ENCODE measurements around the gene WNT2B.

Gene WNT2B

DNA sequence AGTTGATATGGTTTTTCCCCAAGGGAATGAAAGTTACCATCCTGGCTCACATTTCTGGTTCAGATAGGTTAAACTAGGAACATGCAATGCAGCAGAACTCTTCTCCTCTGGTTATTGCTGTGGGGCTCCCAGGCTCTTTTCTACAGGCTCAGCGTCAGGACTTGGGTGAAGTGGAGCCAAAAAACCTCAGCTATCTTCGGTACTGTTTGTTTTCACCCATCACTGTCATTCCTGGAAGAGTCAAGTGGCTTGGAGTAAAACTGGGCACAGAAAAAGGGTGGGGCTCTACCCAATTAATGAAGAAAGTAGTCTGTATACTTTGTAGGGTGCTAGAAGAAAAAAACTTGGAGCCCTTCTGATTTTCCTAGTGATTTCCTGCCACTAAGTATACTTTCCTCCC lies 9.4 kb downstream of the WNT2B start:
- Histone ChIP-seq H3K27me3 (ENCODE audit: low read depth, low read length) (no peaks in the 10 kb centered on the region), H3K79me2 (ENCODE audit: low read length) (no peaks in the 10 kb centered on the region), H4K20me1 (ENCODE audit: insufficient read depth, low read length) (no peaks in the 10 kb centered on the region), H2AFZ (ENCODE audit: low read depth, low read length) (no peak overlapping the region), H3K9ac (ENCODE audit: low read length) (no peak overlapping the region), H3K27ac (ENCODE audit: low read length) (no peak overlapping the region), H3K4me2 (ENCODE audit: low read length) (no peak overlapping the region), H3K4me1 (ENCODE audit: low read length) (no peaks in the 10 kb centered on the region), H3K9me3 (ENCODE audit: insufficient read depth, low read length) (no peaks in the 10 kb centered on the region), H3K36me3 (replicated peaks; ENCODE audit: low read depth, low read length) (no peaks in the 10 kb centered on the region), H3K4me3 (ENCODE audit: low read length) (no peak overlapping the region)
- no peak for TF ChIP-seq CTCF (IDR thresholded peaks at IDR 0.05; ENCODE audit: low read depth, low read length)
- no peak for TF ChIP-seq EZH2phosphoT487 (IDR thresholded peaks at IDR 0.05; ENCODE audit: low read depth)

- Histone ChIP-seq H2AFZ (ENCODE audit: low read depth, low read length) (no peak overlapping the region), H3K36me3 (replicated peaks; ENCODE audit: low read depth, low read length) (no peaks in the 10 kb centered on the region), H3K4me2 (ENCODE audit: low read length) (no peak overlapping the region), H3K4me3 (ENCODE audit: low read length) (no peak overlapping the region), H3K79me2 (ENCODE audit: low read length) (no peaks in the 10 kb centered on the region), H4K20me1 (ENCODE audit: insufficient read depth, low read length) (no peaks in the 10 kb centered on the region), H3K27me3 (ENCODE audit: low read depth, low read length) (no peaks in the 10 kb centered on the region), H3K4me1 (ENCODE audit: low read length) (no peaks in the 10 kb centered on the region), H3K9ac (ENCODE audit: low read length) (no peak overlapping the region), H3K9me3 (ENCODE audit: insufficient read depth, low read length) (no peaks in the 10 kb centered on the region), H3K27ac (ENCODE audit: low read length) (no peak overlapping the region)
- TF ChIP-seq CTCF (IDR thresholded peaks at IDR 0.05; ENCODE audit: low read depth, low read length) (no peak), EZH2phosphoT487 (IDR thresholded peaks at IDR 0.05; ENCODE audit: low read depth) (no peak)
Observed at GRCh38 chr1:112520166-112520565, 11.4 kb downstream of the WNT2B start.

DNA sequence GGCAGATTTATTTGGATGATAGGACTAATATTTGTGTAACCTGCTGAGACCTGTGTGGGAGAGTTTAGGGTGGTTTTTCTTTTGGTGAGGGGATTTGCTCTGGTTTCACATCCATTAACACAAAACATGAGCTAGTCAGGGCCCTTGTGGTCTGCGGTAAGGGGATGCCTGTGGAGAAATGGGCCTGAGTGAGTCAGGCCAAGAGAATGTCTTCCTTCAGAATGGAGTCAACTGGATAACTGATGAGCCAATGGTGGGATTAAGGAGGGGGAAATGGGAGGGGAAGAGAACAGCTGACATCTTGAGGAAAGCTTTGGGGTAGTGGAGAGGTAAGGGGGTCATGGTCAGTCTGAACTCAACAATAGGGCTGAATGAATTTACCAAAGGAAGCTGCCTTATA lies 13.9 kb downstream of the WNT2B start:
- H2AFZ ChIP-seq (ENCODE audit: low read depth, low read length): no peak overlapping the region
- H3K9ac ChIP-seq (ENCODE audit: low read length): no peak overlapping the region
- H3K9me3 ChIP-seq (ENCODE audit: insufficient read depth, low read length): no peaks in the 10 kb centered on the region
- H4K20me1 ChIP-seq (ENCODE audit: insufficient read depth, low read length): no peaks in the 10 kb centered on the region
- TF ChIP-seq EZH2phosphoT487 (IDR thresholded peaks at IDR 0.05; ENCODE audit: low read depth): no peak
- TF ChIP-seq CTCF (IDR thresholded peaks at IDR 0.05; ENCODE audit: low read depth, low read length): no peak
- no peaks in the 10 kb centered on the region for H3K27me3 ChIP-seq (ENCODE audit: low read depth, low read length)
- H3K4me2 ChIP-seq (ENCODE audit: low read length): no peak overlapping the region
- no peak overlapping the region for H3K27ac ChIP-seq (ENCODE audit: low read length)
- H3K79me2 ChIP-seq (ENCODE audit: low read length): no peaks in the 10 kb centered on the region
- no peak overlapping the region for H3K4me3 ChIP-seq (ENCODE audit: low read length)
- H3K4me1 ChIP-seq (ENCODE audit: low read length): no peaks in the 10 kb centered on the region
- H3K36me3 ChIP-seq (replicated peaks; ENCODE audit: low read depth, low read length): no peaks in the 10 kb centered on the region

GRCh38 chr1:112524251-112524650 lies 15.5 kb downstream of the WNT2B start:
- Histone ChIP-seq H3K27me3 (ENCODE audit: low read depth, low read length) (no peaks in the 10 kb centered on the region), H3K79me2 (ENCODE audit: low read length) (no peaks in the 10 kb centered on the region), H3K36me3 (replicated peaks; ENCODE audit: low read depth, low read length) (no peaks in the 10 kb centered on the region), H3K9ac (ENCODE audit: low read length) (no peak overlapping the region), H3K4me3 (ENCODE audit: low read length) (no peak overlapping the region), H4K20me1 (ENCODE audit: insufficient read depth, low read length) (no peaks in the 10 kb centered on the region), H3K27ac (ENCODE audit: low read length) (no peak overlapping the region), H2AFZ (ENCODE audit: low read depth, low read length) (no peak overlapping the region), H3K4me2 (ENCODE audit: low read length) (no peak overlapping the region), H3K9me3 (ENCODE audit: insufficient read depth, low read length) (no peaks in the 10 kb centered on the region), H3K4me1 (ENCODE audit: low read length) (no peaks in the 10 kb centered on the region)
- TF ChIP-seq CTCF (IDR thresholded peaks at IDR 0.05; ENCODE audit: low read depth, low read length) (no peak), EZH2phosphoT487 (IDR thresholded peaks at IDR 0.05; ENCODE audit: low read depth) (no peak)

Measured in OCI-LY3 (cell line).